ENCODE data around the gene ARX.

The ARX gene

DNA sequence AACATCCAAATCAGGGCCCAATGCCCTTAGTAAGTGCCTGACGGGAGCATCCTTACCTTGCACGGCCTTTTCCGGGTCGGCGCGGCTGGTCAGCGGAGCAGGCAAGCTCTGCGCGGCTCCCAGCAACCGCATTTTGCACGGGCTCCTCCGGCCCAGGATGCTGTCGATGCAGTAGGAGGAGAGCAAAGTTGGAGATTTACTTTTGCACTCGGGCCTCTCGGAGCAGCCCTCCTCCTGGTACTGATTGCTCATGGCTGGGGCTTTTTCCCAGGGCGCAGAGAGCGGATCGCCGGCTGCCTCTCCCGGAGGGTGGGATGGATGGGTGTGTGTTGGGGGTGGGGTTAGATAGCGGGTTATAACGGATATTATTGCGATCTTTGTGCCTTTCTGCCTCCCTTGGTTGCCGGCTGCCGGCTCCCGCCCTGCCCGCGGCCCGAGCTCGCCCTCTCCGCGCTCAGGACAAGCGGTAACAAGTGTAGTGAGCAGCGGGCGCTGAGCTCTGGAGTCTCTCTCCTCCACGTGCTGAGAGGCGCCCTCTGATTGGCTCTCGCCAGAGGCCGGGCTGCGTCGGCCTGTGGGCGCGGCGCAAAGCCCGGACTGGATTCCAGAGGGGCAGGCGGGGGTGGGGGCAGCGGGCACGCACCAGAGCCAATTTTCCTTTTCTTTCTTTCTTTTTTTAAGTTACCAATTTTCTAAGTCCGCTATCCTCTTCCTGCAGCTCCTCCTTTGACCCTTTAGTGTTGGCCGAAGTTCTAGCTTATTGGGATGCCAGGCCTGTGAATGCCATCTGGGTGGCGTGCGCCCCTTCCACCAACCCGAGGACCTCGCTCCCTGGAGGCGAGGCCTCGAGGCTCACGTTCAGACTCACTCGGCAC, at the start of gene ARX:
Gene ARX, minus strand, starts transcription at position 480 of the 875 bp plus-strand sequence. Its CDS starts 228 bp downstream, at position 252.
- DNase-seq, result peak; percentile 74

DNA sequence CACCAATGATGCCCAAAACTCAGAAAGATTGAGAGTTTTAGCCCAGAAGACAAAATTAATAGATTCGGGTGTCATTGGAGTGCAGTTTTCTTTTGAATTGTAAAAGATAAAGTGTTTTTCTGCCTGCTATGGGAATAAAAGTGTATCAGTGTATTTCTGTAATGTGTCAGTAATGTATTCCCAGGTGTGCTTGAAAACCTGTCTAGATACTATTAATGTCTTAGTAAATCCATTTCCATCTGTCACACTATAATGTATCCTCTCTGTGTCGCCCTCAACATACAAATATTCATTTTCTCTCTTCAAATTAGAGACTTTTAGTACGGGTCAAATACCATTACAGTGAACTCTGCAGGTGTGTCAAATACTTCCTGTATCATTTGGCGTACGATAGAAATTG, 43.5 kb upstream of the ARX start:
- DNase-seq, result no peak

- peak; percentile 33 for DNase-seq
Measured at GRCh38 chrX:25052798-25053534, 37.2 kb upstream of the ARX start.

GRCh38 chrX:25049971-25050370, 34.2 kb upstream of the ARX start:
- no peak for DNase-seq

- peak; percentile 61 for DNase-seq
Measured at GRCh38 chrX:25049357-25049756, 33.6 kb upstream of the ARX start.

DNA sequence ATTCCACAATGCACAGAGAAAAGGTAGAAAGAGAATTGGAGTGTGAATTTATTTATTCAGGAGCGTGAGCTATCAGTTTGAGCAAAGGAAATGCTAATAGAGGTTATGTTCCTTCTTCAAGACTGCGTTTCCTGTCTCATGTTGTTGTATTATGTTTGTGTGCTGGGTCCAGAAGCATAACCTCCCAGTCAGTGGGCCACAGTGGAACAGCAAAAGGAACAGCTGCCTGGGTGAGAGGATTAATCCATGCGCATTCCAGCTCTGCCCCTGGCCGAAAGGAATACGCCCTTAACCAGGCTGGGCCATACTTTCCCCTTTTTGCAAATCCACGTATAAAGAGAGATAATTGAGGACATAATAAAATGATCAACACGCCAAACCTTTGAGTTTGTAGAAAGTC, 32.4 kb upstream of the ARX start:
- no peak for DNase-seq

- DNase-seq, result no peak
Measured at GRCh38 chrX:25043192-25043591, 27.4 kb upstream of the ARX start.

DNA sequence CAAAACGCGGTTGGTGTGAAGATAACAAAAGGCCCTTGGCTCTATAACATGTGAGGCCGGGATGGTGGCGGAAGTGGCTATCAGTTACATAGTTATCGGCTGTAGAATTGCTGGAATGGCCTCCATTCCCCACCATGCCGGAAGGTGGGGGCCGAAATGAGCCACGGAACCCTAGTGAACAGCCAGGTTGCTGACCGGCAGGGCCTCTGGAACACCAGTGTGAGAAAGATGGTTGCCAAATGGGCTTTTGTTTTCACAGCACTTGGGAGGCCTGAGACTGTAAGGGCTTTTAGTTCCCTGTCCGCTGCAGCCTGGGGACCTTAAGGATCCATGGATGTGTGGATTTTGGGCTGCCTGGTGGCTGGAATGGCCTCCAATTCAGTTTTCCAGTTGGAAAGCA, 23.3 kb upstream of the ARX start:
- DNase-seq, result no peak

- no peak for DNase-seq
Measured at GRCh38 chrX:25034889-25035288, 19.1 kb upstream of the ARX start.

- no peak for DNase-seq
Measured at GRCh38 chrX:25029288-25029825, 13.6 kb upstream of the ARX start.

- no peak for DNase-seq
Measured at GRCh38 chrX:25028726-25029125, 13.0 kb upstream of the ARX start.

- DNase-seq, result no peak
Measured at GRCh38 chrX:25026576-25026975, 10.8 kb upstream of the ARX start.

DNA sequence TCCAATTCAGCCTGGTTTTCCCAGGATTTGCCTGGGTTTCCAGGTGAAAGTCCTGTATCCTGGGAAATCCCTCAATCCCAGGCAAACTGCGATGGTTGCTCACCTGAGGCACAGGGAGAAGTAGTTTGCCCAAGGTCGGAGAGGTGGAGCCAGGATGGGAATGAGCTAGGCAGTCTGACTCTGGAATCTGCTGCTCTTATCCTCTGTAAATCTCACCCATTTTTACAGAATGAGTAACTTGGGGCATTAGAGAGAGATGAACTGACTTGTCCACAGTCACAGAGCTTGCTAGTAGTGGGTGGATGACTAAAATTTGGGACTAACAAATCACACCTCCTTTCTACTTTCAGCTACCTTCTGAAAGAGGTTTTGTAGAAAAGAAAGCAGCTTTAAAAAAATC, 9.8 kb upstream of the ARX start:
- DNase-seq, result no peak

DNA sequence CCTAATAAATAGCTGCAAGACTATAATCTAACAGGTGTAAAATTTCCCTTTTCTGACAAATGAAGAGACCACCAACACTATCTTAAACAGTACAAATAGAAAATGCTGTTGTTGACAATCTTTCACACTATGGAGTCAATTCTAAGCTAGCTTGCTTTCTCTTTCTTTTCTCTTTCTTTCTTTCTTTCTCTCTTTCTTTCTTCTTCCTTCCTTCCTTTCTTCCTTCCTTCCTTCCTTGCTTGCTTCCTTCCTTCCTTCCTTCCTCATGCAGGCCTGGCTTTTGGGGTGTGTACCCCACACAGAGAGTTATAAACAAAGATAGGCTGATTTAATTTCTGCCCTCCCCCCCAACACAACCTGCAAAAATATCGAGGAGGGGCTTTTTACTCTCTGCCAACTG, 8.1 kb upstream of the ARX start:
- DNase-seq, result no peak

- no peak for DNase-seq
Measured at GRCh38 chrX:25022499-25023325, 6.9 kb upstream of the ARX start.

- DNase-seq, result no peak
Measured at GRCh38 chrX:25020905-25021449, 5.2 kb upstream of the ARX start.

GRCh38 chrX:25020391-25020904, 4.7 kb upstream of the ARX start:
- DNase-seq, result no peak

DNA sequence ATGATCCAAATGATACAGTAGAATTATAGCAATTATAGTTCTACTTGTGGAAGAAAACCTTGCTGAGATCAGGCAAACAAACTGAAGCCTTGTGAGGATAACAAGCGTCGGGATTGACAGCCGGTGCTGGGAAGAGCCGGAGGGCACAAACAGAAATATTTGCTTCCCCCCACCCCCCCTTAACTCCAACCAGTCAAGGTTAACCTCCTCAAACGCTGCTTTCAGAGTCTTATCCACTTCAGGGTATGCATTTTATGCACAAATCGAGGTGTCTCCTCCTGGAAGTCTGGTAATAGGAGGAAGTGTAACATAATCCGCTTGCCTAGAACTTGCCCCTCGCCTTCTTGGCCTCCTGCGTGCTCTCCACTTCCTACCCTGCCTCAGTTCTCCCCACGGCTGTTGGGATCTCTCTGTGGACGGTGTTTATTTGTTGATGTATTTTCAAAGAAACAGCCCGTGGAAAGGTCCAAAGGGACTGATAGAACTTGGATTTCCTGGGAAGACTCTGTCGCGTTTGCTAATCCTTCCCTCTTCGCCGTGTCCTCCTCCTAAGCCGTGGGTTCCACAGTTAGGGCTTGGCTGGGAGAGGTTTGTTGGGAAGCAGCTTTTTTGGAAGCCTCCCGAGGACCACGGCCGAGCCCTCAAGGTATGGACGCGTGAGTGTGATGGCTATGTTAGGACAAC, 4.1 kb upstream of the ARX start:
- DNase-seq, result no peak

DNA sequence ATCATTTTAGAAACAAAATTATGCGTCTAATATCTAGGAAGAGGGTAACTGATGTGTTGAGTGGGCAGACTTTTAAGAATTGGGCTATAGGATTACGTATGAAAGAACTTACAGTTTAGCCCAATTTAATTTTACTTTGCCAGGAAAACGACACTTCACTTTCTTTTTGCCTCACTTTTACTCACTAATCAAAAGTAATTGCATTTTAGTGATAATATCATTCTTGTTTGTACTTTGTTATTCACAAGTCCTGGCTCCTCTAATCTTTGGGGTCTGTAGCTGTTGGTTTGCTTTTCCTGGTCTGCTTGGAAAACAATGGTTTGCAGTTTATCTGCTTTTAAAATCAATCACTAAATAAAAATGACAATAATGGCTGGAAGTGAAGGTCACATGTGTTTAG, 2.9 kb upstream of the ARX start:
- no peak for DNase-seq

- no peak for DNase-seq
Measured at GRCh38 chrX:25017667-25018247, 2.0 kb upstream of the ARX start.

GRCh38 chrX:25016938-25017598, 1.3 kb upstream of the ARX start:
- no peak for DNase-seq
